IPS-15b (cell line): ENCODE results near the gene RPL32.

Experiments
- H3K27me3 ChIP-seq: one replicate; pipeline ENCODE4 v1.6.1; 2013; ENCODE audit warnings: low read length; ENCODE audit not compliant: control insufficient read depth, insufficient read depth
- H3K36me3 ChIP-seq: one replicate; pipeline ENCODE4 v1.6.1; 2013; ENCODE audit warnings: low read length; ENCODE audit not compliant: control insufficient read depth, insufficient read depth
- H3K4me1 ChIP-seq: one replicate; pipeline ENCODE4 v1.6.1; 2013; ENCODE audit warnings: mild to moderate bottlenecking, low read length; ENCODE audit not compliant: control insufficient read depth, insufficient read depth
- H3K4me3 ChIP-seq: one replicate; pipeline ENCODE4 v1.5.1; 2013; ENCODE audit warnings: low read depth, low read length
- H3K9ac ChIP-seq: one replicate; pipeline ENCODE4 v1.6.1; 2013; ENCODE audit warnings: low read depth, mild to moderate bottlenecking, low read length
- H3K9me3 ChIP-seq: one replicate; pipeline ENCODE4 v1.6.1; 2013; ENCODE audit warnings: mild to moderate bottlenecking, low read length; ENCODE audit not compliant: control insufficient read depth, insufficient read depth

The RPL32 gene

DNA sequence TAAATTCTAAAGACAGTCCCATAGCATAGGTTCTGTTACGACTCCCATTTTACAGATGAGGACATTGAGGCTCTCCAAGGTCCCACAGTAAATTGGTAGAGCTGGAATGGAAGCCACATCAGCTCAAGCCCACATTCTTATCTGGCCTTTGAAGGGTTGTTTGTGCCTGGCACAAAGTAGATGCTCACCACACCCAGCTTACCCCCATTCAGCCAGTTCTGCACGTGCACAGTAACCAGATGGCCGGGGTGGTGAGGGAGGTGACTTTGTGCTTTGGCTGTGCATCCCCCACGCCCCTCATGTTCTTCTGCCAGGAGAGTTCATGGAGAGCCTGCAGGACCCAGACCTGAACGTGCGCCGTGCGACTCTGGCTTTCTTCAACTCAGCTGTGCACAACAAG, 16.2 kb downstream of the RPL32 start:
- Histone ChIP-seq H3K9me3 (no peaks in the 10 kb centered on the region), H3K27me3 (no peaks in the 10 kb centered on the region), H3K9ac (no peak overlapping the region), H3K36me3 (peaks cover 3% of the 10 kb centered on the region), H3K4me1 (no peaks in the 10 kb centered on the region), H3K4me3 (no peak overlapping the region)

DNA sequence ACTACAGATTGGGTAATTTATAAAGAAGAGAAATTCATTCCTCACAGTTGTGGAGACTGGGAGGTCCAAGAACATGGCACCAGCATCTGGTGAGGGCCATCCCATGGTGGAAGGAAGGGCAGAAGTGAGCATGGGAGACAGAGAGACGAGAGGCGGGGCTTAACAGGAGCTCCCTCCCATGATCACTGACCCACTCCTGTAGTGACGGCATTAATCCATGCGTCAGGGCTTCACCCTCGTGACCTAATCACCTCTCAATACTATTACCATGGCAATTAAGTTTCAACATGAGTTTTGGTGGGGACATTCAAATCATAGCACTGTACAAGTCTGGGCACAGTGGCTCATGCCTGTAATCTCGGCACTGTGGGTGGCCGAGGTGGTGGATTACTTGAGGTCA, 17.1 kb downstream of the RPL32 start:
- Histone ChIP-seq H3K4me1 (no peaks in the 10 kb centered on the region), H3K9ac (no peak overlapping the region), H3K27me3 (no peaks in the 10 kb centered on the region), H3K9me3 (no peaks in the 10 kb centered on the region), H3K4me3 (no peak overlapping the region), H3K36me3 (peaks cover 3% of the 10 kb centered on the region)

DNA sequence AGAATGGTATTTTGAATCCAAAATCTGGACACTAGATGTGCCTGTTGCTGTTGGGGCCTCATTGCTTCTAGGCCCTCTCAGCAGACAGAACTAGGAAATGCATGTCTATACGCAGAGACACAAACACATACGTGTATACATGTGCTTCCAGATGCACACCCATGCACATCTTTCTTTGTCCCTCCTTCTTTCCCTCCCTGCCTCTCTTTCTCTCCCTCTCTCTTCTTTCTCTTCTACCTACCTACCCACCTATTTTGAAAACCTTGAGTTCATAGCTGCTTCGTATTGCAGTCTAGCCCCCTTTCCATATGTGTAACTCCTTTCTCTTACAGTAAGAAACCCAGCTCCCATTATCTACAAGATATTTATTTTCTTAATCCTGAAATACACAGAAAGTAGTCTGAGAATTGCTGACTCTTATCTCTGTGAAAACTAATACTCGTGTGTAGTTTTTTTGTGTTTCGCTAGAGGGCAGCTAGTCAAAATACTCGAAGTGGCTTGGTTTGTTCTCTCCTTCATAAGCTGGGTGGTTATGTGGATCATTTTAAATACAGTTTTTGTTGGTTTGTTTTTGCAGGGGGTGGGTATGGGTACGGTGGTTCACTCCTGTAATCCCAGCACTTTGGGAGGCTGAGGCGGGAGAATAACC, 18.5 kb downstream of the RPL32 start:
- H3K9ac ChIP-seq, result no peak overlapping the region
- no peaks in the 10 kb centered on the region for H3K4me1 ChIP-seq
- no peak overlapping the region for H3K4me3 ChIP-seq
- peaks cover 6% of the 10 kb centered on the region for H3K36me3 ChIP-seq
- H3K9me3 ChIP-seq, result no peaks in the 10 kb centered on the region
- H3K27me3 ChIP-seq, result no peaks in the 10 kb centered on the region

- H3K4me3 ChIP-seq, result no peak overlapping the region
- H3K4me1 ChIP-seq, result no peaks in the 10 kb centered on the region
- no peaks in the 10 kb centered on the region for H3K9me3 ChIP-seq
- H3K9ac ChIP-seq, result no peak overlapping the region
- no peaks in the 10 kb centered on the region for H3K27me3 ChIP-seq
- peaks cover 27% of the 10 kb centered on the region for H3K36me3 ChIP-seq
Observed at GRCh38 chr3:12818773-12819172, 22.6 kb downstream of the RPL32 start.

DNA sequence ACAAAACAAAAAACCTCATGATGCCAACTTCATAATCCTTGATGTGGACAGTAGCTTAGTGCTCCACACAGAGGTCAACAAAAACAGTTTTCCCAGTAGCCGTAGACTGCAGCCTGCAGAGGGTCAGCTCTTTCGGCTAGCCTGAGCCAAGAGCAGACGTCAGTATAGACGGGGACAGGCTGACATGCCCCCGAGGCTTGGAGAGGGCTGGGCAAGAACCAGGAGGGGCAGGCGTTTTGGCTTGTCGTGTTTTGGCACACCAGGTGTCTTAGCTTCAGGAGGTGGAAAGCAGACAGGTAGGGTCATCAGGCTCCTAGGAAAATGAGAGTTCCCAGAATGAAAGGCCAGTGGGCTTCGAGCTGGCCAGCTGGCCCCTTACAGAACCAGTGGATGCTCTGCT, 23.1 kb downstream of the RPL32 start:
- H3K9me3 ChIP-seq, result no peaks in the 10 kb centered on the region

DNA sequence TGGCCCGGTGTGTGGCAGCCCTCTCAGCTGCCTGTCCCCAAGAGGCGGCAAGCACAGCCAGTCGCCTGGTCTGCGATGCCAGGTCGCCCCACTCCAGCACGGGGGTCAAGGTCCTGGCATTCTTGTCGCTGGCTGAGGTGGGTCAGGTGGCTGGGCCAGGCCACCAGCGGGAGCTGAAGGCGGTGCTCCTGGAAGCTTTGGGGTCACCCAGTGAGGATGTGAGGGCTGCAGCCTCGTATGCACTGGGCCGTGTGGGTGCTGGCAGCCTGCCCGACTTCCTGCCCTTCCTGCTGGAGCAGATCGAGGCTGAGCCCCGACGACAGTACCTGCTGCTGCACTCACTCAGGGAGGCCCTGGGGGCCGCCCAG, 24.0 kb downstream of the RPL32 start:
- H3K9ac ChIP-seq, result no peak overlapping the region
- no peaks in the 10 kb centered on the region for H3K27me3 ChIP-seq
- H3K4me3 ChIP-seq, result no peak overlapping the region
- peaks cover 27% of the 10 kb centered on the region for H3K36me3 ChIP-seq
- H3K9me3 ChIP-seq, result no peaks in the 10 kb centered on the region
- H3K4me1 ChIP-seq, result no peaks in the 10 kb centered on the region

More for the DNA sequence above, 23.1 kb downstream of the RPL32 start:
- Histone ChIP-seq H3K4me1 (no peaks in the 10 kb centered on the region), H3K4me3 (no peak overlapping the region), H3K36me3 (peaks cover 27% of the 10 kb centered on the region), H3K27me3 (no peaks in the 10 kb centered on the region), H3K9ac (no peak overlapping the region)

- Histone ChIP-seq H3K4me3 (no peak overlapping the region), H3K36me3 (peaks cover 27% of the 10 kb centered on the region), H3K4me1 (no peaks in the 10 kb centered on the region), H3K9ac (no peak overlapping the region), H3K27me3 (no peaks in the 10 kb centered on the region), H3K9me3 (no peaks in the 10 kb centered on the region)
Observed at GRCh38 chr3:12816521-12817342, 24.6 kb downstream of the RPL32 start.

- Histone ChIP-seq H3K4me1 (peaks cover 5% of the 10 kb centered on the region), H3K9me3 (no peaks in the 10 kb centered on the region), H3K27me3 (no peaks in the 10 kb centered on the region), H3K36me3 (peaks cover 27% of the 10 kb centered on the region), H3K4me3 (no peak overlapping the region), H3K9ac (no peak overlapping the region)
Observed at GRCh38 chr3:12815719-12816118, 25.6 kb downstream of the RPL32 start.

DNA sequence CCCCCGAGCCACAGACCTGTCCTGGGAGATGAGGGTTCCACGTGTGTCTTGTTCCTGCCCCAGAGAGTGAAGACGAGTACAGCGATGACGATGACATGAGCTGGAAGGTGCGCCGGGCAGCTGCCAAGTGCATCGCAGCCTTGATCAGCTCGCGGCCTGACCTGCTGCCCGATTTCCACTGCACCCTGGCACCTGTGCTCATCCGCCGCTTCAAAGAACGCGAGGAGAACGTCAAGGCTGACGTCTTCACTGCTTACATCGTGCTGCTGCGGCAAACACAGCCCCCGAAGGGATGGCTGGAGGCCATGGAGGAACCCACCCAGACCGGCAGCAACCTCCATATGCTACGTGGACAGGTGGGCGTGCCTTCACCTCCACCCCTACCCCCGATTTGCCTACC, 26.3 kb downstream of the RPL32 start:
- H3K36me3 ChIP-seq, result peaks cover 27% of the 10 kb centered on the region
- no peak overlapping the region for H3K4me3 ChIP-seq
- no peaks in the 10 kb centered on the region for H3K27me3 ChIP-seq

GRCh38 chr3:12813967-12814366, 27.4 kb downstream of the RPL32 start:
- H3K4me3 ChIP-seq, result no peak overlapping the region
- H3K9me3 ChIP-seq, result no peaks in the 10 kb centered on the region
- peaks cover 7% of the 10 kb centered on the region for H3K4me1 ChIP-seq
- peaks cover 27% of the 10 kb centered on the region for H3K36me3 ChIP-seq
- no peaks in the 10 kb centered on the region for H3K27me3 ChIP-seq
- H3K9ac ChIP-seq, result no peak overlapping the region

More for the DNA sequence above, 26.3 kb downstream of the RPL32 start:
- Histone ChIP-seq H3K4me1 (peaks cover 7% of the 10 kb centered on the region), H3K9ac (no peak overlapping the region), H3K9me3 (no peaks in the 10 kb centered on the region)

DNA sequence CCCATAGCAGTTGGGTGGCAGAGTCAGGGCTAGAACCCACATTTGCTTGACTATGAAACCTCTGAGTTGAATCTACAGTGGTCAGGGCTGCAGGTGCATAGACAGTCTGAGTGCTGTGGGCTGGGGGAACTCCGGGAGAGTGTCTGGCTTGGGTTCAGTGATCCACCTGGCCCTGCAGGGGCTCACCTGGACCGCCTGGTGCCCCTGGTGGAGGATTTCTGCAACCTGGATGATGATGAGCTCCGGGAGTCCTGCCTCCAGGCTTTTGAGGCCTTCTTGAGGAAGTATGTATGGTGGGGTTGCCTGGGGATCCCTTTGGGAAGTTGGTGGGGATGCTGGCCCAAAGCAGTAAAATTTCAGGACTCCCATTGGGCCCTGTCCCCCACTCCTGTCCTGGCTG, 28.6 kb downstream of the RPL32 start:
- Histone ChIP-seq H3K27me3 (no peaks in the 10 kb centered on the region), H3K4me3 (no peak overlapping the region), H3K9ac (no peak overlapping the region), H3K9me3 (no peaks in the 10 kb centered on the region), H3K36me3 (peaks cover 24% of the 10 kb centered on the region), H3K4me1 (peaks cover 7% of the 10 kb centered on the region)

GRCh38 chr3:12810961-12811360, 30.4 kb downstream of the RPL32 start:
- Histone ChIP-seq H3K9me3 (no peaks in the 10 kb centered on the region), H3K36me3 (peaks cover 9% of the 10 kb centered on the region), H3K9ac (no peak overlapping the region), H3K27me3 (no peaks in the 10 kb centered on the region), H3K4me1 (peaks cover 7% of the 10 kb centered on the region), H3K4me3 (no peak overlapping the region)
